Parathyroid adenoma (tissue), 2 donors: ENCODE results near the gene RARS1.

ENCODE experiments used
- H2AFZ ChIP-seq: fragments of 300-600 bp; sonication (generic); one replicate; pipeline ENCODE4 v1.7.0; 2017; ENCODE audit warnings: antibody characterized with exemption, mild to moderate bottlenecking
- H3K27ac ChIP-seq: fragments of 300-600 bp; sonication (generic); one replicate; pipeline ENCODE4 v1.7.0; 2017
- H3K27me3 ChIP-seq: fragments of 300-600 bp; sonication (generic); one replicate; pipeline ENCODE4 v1.7.0; 2017; ENCODE audit warnings: low read length; ENCODE audit not compliant: control insufficient read depth, insufficient read depth
- H3K36me3 ChIP-seq: fragments of 300-600 bp; sonication (generic); one replicate; pipeline ENCODE4 v1.7.0; 2017; ENCODE audit warnings: low read length; ENCODE audit not compliant: control insufficient read depth, insufficient read depth
- H3K4me1 ChIP-seq: fragments of 300-600 bp; sonication (generic); one replicate; pipeline ENCODE4 v1.7.0; 2017; ENCODE audit warnings: control low read depth
- H3K4me2 ChIP-seq: fragments of 300-600 bp; sonication (generic); one replicate; pipeline ENCODE4 v1.7.0; 2017; ENCODE audit warnings: low read length
- H3K4me3 ChIP-seq: fragments of 300-600 bp; sonication (generic); one replicate; pipeline ENCODE4 v1.7.0; 2017; ENCODE audit warnings: low read depth, low read length
- H3K79me2 ChIP-seq: fragments of 300-600 bp; sonication (generic); one replicate; pipeline ENCODE4 v1.7.0; 2017; ENCODE audit warnings: control low read depth
- H3K9ac ChIP-seq: fragments of 300-600 bp; sonication (generic); one replicate; pipeline ENCODE4 v1.7.0; 2017; ENCODE audit warnings: mild to moderate bottlenecking
- H3K9me3 ChIP-seq: fragments of 300-600 bp; sonication (generic); one replicate; pipeline ENCODE4 v1.7.0; 2017; ENCODE audit warnings: low read length; ENCODE audit not compliant: control insufficient read depth
- CTCF ChIP-seq: fragments of 300-600 bp; sonication (generic); IDR thresholded peaks from one replicate; pipeline ENCODE4 v1.7.0; 2017; ENCODE audit warnings: antibody characterized with exemption, mild to moderate bottlenecking
- donor health status: primary hyperparathyroidism.

Gene RARS1

DNA sequence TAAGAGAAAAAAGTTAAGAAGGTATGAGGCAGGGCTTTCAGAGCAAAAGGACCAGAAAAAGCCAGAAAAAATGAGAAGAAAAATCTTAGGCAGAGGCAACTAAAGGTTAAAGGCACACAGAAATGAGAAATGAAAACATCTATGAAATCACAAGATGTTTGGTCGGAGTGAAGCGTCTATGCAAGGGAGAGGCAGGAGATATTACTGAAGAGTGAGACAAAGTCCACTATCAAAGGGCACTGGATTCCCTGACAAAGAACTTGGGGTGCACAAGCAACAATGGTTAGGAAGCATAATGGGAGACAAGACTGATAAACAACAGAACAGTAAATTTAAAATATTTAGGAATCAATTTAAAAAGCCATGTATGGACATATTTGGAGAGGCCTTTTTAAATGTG is 76.0 kb downstream of the RARS1 start:
- Histone ChIP-seq H3K27me3 (no peaks in the 10 kb centered on the region), H3K9ac (no peak overlapping the region), H3K27ac (no peak overlapping the region), H3K4me2 (no peak overlapping the region), H2AFZ (no peak overlapping the region), H3K4me1 (no peaks in the 10 kb centered on the region), H3K79me2 (no peaks in the 10 kb centered on the region), H3K36me3 (no peaks in the 10 kb centered on the region), H3K4me3 (no peak overlapping the region), H3K9me3 (no peaks in the 10 kb centered on the region)
- TF ChIP-seq CTCF = no peak

- no peak for TF ChIP-seq CTCF
- H3K27ac ChIP-seq = no peak overlapping the region
These were observed 77.7 kb downstream of the RARS1 start for GRCh38 chr5:168563959-168564358.

DNA sequence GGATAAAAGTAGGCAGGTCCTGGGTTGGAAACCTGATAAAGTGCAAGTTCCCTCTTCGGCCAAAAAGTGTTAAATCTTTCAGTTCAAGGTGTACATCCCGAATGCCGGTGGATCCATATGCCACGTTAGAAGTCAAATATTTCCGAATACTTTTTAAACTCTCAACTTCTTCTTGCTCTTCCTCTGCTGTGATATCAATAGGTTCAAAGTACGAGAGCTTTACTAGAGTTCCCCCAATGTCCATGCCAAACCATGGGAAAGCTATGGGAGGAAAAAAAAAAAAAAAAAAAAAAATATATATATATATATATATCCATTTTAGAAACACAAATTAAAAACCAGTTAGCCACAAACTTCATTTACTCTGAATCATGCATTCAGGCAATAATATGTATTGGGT is 82.5 kb downstream of the RARS1 start:
- Histone ChIP-seq H3K36me3 (no peaks in the 10 kb centered on the region), H3K4me3 (no peak overlapping the region), H2AFZ (no peak overlapping the region), H3K9me3 (no peaks in the 10 kb centered on the region), H3K27ac (no peak overlapping the region), H3K4me2 (no peak overlapping the region), H3K27me3 (no peaks in the 10 kb centered on the region), H3K4me1 (no peaks in the 10 kb centered on the region), H3K79me2 (peaks cover 23% of the 10 kb centered on the region), H3K9ac (no peak overlapping the region)
- no peak for TF ChIP-seq CTCF

More at GRCh38 chr5:168563959-168564358, 77.7 kb downstream of the RARS1 start:
- H3K9me3 ChIP-seq = no peaks in the 10 kb centered on the region
- no peak overlapping the region for H3K9ac ChIP-seq
- peaks cover 7% of the 10 kb centered on the region for H3K79me2 ChIP-seq
- H3K4me2 ChIP-seq = no peak overlapping the region
- H3K4me1 ChIP-seq = no peaks in the 10 kb centered on the region
- no peaks in the 10 kb centered on the region for H3K36me3 ChIP-seq
- no peaks in the 10 kb centered on the region for H3K27me3 ChIP-seq
- no peak overlapping the region for H2AFZ ChIP-seq
- no peak overlapping the region for H3K4me3 ChIP-seq
